Suppressor macrophage (primary cell): Measurements from ENCODE around the gene NF2.
"Not testable (repeated sequence)": the region's sequence is repeated elsewhere in the genome, so short reads cannot be mapped to it uniquely, and the experiment has no call there.

Experiments
- DNase-seq, 4 experiments: peaks; one replicate each; pipeline ENCODE4 v3.0.0-alpha.2; 2020 to 2022
- total RNA-seq, 17 experiments: gene quantifications; one replicate each; lab custom pipeline; 2026; ENCODE audit warnings: mixed read lengths in 6 of 17, inconsistent platforms in 3 of 17; lab: John Stamatoyannopoulos, UW

NF2 gene
- total RNA-seq = 52.1 to 163 (median 107) reads per million in 17 experiments

DNA sequence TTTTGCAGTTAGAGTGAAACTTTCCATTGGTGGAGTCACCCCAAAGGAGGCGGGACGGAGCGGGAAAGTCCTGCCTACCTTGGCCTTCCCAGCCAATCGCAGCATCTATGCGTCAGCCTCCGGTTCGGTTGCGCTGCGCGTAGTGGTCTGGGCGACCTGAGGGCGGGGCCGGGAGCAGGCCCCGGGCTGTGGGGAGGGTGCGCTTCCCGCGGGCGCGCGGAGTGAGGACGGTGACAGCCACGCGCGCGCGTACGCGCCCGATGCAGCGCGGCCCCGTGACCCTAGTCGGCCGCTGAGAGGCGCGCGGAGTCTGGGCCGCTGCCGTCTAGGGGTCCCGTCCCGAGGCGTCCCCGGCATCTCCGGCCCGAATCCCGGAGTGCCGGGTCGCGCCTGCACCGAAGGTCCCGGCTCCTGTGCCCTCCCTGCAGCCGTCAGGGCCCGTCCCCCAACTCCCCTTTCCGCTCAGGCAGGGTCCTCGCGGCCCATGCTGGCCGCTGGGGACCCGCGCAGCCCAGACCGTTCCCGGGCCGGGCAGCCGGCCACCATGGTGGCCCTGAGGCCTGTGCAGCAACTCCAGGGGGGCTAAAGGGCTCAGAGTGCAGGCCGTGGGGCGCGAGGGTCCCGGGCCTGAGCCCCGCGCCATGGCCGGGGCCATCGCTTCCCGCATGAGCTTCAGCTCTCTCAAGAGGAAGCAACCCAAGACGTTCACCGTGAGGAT, at the start of gene NF2:
Gene NF2 (plus strand): TSS at position 276 of the 718 bp plus-strand sequence. CDS start 366 bp downstream, at position 642.
- DNase-seq = peak; percentile 99 to 100 (median 100)

DNA sequence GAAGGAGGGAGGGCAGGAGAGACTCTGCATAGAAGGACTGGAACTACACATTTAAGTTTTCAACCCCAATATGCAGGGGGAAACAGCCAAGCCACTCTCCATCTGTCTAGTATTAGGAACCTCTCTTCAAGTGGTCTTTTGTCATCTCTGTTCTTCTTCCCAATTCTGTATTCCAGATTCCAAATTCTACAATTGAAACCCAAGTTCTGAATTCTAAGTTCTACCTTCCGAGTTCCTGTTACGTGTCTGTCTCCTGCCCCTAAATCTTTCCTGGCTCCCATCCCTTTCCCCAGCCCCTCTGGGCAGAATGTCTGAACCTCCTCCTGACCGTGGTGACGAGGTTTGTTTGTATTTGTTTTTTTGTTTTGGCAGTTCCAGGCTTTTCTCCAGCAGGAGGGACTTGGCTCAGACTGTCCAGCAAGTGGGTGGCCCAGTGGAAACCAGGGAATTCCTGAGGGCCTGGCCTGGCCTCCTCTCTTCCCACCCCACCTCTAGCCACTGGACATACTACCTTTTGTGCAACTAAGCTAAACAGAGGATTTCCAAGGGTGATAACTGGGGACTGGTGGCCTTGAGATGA, 48.3 kb upstream of the NF2 start:
- no peak for DNase-seq

DNA sequence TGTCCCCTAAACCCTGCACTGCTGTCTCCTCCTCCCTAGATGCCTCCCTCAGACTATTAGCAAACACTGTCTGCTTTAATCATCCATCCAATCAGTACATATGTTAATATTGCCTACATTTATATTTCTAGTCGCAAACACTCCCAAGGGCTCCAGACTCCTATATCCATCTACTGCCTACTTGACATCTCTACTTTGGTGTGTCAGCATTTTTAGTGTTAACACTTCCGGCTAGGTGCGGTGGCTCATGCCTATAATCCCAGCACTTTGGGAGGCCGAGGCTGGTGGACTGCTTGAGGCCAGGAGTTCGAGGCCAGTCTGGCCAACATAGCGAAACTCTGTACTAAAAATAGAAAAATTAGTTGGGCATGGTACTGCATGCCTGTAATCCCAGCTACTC, 44.4 kb upstream of the NF2 start:
- no peak for DNase-seq

DNA sequence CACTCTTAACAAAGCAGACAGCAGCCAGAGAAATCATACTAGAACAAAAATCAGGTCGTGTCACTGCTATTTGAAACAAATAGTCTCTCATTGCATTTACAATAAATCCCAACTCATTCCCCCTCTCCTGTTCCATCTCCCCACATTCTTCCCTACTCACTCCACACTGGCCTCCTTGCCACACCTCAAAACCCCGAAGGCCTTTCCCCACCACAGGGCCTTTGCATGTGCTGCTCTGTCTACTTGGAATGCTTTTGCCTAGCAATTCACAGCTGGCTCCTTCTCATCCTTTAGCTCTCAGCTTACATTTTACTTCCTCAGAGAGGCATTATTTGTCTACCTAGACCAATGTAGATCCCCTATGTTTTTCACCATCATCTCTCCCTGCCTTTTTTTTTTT, 43.6 kb upstream of the NF2 start:
- no peak for DNase-seq

DNA sequence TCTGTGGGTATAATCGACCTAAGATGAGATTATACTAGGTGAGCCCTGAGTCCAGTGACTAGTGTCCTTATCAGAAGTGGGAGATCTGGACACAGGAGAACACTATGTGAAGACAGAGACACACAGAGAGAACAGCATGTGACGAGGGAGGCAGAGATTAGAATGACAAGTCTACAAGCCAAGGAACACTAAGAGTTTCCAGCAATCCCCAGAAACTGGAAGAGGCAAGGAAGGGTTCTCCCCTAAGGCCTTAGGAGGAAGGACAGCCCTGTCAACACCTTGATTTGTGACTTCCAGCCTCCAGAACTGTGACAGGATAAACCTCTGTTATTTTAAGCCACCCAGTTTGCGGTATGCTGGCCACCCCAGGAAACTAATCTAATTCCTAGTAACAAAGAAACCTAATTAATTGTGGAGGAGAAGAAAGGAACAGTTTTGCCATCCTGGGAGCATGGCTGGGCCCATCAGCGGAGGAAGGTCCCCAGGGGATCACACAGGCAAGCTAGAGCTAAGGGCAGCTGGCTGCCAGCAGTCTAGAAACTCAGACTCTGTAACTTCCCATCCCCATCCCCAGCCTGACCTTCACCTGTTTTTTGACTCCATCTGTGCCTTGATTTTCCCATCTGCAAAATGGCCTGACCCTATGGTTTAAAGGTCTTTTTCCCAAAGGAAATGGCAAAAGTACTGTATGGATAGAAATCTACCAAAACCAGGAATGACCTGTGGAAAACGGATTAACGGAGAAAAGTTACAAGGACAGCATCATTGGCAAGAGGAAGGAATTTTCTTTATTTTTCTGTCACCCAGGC, 39.6 kb upstream of the NF2 start:
- DNase-seq = no peak

DNA sequence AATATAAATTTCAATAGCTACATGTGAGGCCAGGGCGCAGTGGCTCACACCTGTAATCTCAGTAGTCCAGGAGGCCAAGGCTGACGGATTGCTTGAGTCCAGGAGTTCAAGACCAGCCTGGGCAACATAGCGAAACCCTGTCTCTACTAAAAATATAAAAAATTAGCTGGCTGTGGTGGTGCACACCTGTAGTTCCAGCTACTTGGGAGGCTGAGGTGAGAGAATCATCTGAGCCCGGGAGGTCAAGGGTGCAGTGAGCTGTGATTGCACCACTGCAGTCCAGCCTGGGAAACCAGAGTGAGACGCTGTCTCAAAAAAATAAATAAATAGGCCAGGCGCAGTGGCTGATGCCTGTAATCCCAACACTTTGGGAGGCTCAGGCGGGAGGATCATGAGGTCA, 36.9 kb upstream of the NF2 start:
- DNase-seq = not testable (repeated sequence)

DNA sequence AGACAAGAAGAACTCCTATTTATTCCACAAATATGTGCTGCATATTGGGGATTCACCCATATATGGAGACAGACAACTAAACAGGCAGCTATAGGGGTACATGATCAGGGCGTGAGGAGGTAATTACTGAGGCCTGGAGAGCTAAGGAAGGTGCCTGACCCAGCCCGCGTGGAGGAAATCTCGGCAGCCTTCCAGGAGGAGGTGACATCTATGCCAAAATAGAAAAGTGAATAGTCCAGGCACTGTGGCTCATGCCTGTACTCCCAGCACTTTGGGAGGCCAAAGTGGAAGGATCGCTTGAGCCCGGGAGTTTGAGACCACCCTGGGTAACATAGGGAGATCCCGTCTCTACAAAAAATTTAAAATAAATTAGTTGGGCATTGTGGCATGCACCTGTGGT, 36.1 kb upstream of the NF2 start:
- DNase-seq = no peak

DNA sequence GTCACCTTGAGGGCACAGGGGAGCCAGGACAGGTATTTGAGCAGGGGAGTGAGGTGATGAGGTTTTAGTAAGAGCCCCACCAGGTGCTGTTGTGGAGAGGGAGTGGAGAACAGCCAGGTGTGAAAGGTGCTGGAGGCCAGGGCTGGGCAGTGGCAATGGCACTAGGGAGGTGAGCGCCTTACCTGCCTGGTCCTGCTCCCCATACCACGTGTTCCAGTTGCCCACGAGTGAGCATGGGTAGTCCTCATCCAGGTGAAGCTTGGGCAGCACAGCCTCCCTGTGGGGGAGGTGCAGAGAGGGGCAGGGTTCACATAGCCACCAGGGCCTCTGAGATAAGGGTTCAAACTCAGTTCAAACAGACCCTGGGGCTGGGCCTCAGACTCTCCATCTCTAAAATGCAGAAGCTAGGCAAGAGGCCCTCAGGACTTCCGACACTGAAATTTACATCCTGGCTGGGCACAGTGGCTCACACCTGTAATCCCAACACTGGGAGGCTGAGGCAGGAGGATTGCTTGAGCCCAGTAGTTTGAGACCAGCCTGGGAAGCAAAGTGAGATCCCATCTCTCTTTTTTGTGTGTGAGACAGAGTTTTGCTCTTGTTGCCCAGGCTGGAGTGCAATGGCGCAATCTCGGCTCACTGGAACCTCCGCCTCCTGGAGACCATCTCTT, 34.3 kb upstream of the NF2 start:
- DNase-seq = no peak

DNA sequence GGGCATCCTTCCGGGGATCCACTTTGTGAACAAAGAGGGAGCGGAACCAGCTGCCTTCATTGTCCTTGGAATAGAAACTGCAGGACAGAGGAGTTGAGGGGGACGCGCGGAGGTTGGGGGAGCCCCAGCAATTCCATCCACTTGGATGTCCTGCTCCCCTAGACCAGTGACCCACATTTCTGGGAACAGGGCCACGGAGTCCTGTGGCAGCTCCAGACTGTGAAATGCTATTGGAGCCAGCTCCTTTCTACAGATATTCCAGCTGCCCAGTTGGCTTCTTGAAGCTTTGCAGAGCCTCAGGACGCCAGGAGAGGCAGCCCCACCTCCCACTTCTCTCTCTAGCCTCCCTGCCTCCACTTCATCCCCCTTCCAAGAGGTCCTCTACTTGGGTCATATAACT, 33.0 kb upstream of the NF2 start:
- no peak for DNase-seq

DNA sequence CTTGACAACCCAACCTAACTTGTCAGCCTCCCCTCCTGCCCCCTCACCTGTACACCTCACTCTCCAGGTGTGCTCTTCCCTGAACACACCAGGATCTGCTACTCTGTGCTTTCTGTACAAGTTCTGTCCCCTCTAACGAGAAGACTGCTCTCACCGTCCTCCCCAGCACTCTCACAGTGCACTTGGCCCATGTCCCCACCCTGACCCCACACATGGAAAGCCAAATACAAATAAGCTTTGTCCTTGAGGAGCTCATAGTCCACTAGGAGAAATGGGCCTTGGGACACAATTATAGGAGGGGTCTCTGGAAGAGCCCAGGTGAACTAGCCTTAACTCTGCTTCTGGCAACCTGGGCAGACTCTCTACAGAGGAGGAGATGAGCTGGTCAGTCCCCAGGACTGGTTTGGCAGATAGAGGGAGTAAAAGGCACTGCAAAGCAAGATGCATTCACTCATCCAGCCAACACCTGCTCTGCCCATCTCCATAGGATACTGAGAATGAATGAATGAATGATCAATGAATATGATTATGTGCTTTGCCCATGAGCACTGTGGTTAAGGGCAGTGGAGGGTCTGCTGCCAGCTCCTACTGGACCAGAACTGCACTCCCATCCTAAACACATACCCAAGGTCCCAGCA, 32.4 kb upstream of the NF2 start:
- DNase-seq = no peak

DNA sequence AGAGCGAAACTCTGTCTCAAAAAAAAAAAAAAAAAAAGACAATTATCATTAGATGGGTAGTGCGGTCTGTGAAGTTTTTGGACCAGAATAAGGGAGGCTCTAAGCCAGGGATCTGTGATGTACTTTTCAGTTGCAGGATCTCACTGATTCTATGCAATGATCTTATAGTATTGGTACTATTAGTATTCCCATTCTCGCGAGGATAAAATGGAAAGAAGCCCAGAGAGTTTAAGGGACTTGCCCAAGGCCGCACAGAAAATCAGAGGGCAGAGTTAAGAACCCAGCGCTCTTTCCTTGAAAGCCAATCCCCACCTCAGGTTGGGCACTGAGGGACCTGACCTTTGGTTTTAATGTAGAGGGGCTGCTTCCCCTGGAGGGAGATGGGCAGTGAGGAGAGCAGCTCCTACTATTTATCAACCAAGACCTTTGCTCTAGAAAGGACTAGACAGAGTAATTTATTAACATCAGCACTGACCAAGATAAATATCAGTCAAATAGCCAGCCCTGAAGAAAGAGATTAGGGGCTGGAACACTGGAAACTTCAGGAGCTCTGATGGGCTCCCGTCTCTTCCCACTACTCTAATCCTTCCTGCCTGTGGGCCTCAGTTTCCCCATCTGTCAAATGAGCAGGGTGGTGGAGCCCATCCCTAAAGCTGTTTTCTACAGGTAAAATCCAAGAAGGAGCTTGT, 28.5 kb upstream of the NF2 start:
- no peak for DNase-seq

DNA sequence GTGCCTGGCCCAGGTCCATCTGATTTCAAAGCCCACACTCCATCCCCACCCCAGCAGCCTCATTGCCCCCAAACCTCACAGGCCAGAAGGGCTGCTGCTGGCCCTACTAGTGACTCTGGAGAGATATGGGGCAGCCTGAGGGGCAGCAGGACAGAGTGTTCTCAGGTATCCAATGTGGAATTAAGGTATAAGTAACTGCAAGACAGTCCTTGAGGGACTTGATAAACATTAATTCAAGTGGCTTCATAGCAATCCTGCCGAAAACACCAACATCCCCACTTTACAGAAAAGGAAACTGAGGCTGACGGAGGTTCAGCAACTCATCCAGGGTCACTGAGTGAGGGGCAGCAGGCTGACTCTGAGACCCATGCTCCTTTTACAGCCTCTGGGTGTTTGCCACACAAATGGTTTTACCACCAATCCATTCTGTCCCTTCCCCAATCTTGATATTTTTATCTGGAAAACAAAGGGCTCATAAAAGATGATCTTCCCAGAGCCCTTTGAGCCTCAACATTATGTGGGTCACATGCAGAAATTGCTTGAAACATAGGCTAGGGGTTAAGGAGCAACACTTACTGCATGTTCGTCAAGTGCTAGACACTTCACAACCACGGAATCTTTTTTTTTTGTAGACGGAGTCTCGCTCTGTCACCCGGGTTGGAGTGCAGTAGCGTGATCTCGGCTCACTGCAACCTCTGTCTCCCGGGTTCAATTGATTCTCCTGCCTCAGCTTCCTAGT, 24.8 kb upstream of the NF2 start:
- DNase-seq = no peak

DNA sequence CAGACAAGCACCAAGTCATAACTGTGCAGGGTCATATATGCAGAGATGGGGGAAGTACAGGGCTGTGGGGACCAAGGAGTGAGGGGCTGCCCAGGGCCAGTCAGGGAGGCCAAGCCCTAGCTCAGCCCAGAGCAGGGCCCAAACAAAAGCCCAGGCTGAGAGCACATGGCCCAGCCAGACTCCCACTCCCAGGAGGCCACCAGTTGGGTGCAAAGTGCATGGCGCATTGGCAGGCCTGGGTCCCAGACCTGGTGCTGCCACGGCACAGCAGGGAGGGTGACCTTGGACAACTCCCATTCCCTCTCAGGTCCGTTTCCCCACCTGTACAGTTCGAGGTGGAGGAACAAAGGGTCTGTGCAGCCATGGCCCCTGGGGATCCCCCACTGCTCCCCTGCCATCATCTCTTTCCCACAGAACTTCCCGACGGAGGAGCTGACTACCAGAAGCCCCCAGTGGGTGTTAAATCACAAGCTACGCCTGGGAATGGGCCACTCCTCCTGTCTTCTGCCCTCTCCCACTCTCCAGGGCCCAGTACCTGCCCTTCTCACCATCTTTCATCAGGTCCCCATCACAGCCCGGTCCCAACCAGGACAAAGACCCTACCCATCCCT, 23.1 kb upstream of the NF2 start:
- no peak for DNase-seq

DNA sequence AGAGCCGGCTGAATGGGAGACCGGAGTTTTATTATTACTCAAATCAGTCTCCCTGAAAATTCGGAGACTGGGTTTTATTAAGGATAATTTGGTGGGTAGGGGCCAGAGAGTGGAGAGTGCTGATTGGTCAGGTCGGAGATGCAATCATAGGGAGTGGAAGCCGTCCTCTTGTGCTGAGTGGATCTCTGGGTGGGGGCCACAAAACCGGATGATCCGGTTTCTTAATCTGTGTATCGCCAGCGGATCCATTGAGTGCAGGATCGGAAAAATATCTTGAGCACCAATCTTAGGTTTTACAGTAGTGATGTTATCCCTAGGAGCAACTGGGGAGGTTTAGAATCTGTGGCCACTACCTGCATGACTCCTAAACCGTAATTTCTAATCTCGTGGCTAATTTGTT, 21.6 kb upstream of the NF2 start:
- DNase-seq = no peak

DNA sequence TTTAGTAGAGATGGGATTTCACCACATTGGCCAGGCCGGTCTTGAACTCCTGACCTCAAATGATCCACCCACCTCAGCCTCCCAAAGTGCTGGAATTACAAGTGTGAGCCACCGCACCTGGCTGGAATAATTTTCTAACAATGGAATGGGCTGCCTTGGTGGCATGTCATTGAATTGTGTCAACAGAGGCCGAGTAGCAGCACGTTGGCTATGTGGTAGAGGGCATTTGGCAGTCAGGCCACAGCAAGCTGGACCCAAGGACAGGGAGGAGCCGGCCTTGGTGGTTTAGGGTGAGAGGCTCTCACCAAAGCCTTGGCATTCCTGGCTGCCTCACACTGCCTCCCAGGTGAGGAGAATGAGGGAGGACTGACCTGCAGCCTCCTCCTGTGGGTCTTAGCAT, 18.5 kb upstream of the NF2 start:
- no peak for DNase-seq

DNA sequence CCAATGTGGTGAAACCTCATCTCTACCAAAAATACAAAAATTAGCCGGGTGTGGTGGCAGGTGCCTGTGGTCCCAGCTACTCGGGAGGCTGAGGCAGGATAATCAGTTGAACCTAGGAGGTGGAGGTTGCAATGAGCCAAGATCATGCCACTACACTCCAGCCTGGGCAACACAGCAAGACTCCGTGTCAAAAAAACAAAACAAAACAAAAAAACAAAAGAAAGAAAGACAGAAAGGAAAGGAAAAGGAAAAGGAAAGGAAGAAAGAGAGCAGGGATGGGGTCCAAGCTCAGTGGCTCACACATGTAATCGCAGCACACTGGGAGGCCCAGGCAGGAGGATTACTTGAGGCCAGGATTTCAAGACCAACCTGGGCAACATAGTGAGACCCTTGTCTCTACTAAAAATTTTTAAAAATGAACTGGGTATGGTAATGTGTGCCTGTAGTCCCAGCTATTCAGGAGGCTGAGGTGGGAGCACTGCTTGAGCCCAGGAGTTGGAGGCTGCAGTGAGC, 17.2 kb upstream of the NF2 start:
- not testable (repeated sequence) for DNase-seq

DNA sequence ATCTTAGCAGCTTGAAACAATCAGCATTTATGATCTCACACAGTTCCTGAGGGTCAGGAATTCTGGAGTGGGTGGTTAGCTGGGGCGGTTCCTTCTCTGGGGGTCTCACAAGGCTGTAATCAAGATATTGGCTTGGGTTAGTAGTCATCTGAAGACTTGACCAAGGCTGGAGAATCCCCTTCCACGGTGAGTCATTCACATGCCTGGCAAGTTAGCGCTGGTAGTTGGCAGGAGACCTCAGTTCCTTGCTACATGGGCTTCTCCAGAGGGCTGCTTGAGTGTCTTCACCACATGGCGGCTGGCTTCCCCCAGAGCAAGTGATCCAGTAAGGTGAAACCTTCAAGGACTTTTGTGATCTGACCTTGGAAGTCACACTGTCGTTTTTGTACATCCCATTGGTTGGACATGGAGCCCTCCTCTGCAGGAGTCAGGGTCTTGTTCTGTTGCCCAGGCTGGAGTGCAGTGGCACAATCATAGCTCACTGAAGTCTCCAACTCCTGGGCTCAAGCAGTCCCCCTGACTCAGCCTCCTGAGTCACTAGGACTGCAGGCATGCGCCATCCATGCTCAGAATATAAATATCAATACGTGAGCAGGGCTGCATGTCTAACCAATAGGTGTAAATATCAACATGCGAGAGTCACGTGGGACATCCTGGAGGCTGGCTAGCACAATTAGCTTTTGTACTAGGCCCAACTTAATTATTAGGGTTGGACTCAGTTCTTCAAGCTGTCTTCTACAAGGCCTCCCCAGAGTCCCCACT, 15.3 kb upstream of the NF2 start:
- DNase-seq = peak; percentile 8 to 44 (median 34)

DNA sequence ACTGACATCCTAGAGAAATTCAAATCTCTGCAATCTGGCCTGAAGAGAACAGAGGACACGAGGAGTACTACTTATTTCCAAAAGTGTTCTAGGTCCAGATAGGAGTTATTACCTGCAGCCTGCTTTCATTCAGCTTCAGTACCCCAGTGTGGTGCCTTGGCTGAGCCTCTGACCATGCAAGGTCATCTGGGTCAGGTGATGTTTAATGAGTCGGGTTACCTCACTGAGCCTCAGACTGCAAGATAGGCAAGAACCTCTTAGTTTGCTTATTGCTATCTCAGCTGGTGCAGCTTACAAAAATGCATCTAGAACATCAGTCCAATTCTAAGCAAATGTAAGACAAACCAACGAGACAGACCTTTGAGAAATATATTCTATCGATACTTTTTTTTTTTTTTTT, 9.5 kb upstream of the NF2 start:
- no peak for DNase-seq

DNA sequence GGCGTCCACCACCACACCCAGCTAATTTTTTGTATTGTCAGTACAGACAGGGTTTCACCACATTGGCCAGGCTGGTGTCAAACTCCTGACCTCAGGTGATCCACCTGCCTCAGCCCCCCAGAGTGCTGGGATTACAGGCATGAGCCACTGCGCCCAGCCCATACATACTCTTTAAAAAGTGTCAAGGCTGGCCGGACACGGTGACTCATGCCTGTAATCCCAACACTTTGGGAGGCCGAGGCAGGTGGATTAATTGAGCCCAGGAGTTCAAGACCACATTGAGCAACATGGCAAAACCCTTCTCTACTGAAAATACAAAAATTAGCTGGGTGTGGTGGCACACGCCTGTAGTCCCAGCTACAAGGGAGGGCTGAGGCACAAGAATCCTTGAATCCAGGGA, 9.0 kb upstream of the NF2 start:
- DNase-seq = not testable (repeated sequence)

DNA sequence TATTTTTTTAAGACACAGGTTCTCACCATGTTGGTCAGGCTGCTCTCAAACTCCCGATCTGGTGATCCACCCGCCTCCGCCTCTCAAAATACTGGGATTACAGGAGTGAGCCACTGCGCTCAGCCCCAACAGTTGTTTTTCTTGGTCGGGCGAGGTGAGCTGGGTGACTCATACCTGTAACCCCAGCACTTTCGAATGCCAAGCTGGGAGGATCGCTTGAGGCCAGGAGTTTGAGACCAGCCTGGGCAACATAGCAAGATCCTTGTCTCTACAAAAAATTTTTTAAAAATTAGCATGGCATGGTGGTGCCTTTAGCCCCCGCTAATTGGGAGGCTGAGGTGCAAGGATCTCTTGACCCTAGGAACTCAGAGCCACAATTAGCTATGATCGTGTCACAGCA, 7.0 kb upstream of the NF2 start:
- DNase-seq = no peak
